ENCODE data around the gene SSBP3.

The SSBP3 gene

GRCh38 chr1:54371038-54371941 lies 34.9 kb downstream of the SSBP3 start:
- peak; percentile 7 for DNase-seq

- DNase-seq = no peak
Measured at GRCh38 chr1:54370287-54370989, 35.8 kb downstream of the SSBP3 start.

- DNase-seq = no peak
Measured at GRCh38 chr1:54367613-54368012, 38.6 kb downstream of the SSBP3 start.

- peak; percentile 12 for DNase-seq
Measured at GRCh38 chr1:54365847-54366246, 40.3 kb downstream of the SSBP3 start.

- DNase-seq = peak; percentile 12
Measured at GRCh38 chr1:54365398-54365797, 40.8 kb downstream of the SSBP3 start.

- no peak for DNase-seq
Measured at GRCh38 chr1:54364995-54365394, 41.2 kb downstream of the SSBP3 start.

- no peak for DNase-seq
Measured at GRCh38 chr1:54364582-54364981, 41.6 kb downstream of the SSBP3 start.

GRCh38 chr1:54363925-54364324 lies 42.3 kb downstream of the SSBP3 start:
- DNase-seq = no peak

- DNase-seq = peak; percentile 10
Measured at GRCh38 chr1:54362881-54363340, 43.3 kb downstream of the SSBP3 start.

- DNase-seq = peak; percentile 41
Measured at GRCh38 chr1:54361342-54361741, 44.9 kb downstream of the SSBP3 start.

GRCh38 chr1:54360165-54361005 lies 45.8 kb downstream of the SSBP3 start:
- no peak for DNase-seq

GRCh38 chr1:54359393-54360162 lies 46.6 kb downstream of the SSBP3 start:
- DNase-seq = peak; percentile 18

- peak; percentile 69 for DNase-seq
Measured at GRCh38 chr1:54358503-54359168, 47.6 kb downstream of the SSBP3 start.

- DNase-seq = no peak
Measured at GRCh38 chr1:54357967-54358366, 48.2 kb downstream of the SSBP3 start.

- no peak for DNase-seq
Measured at GRCh38 chr1:54356680-54357147, 49.5 kb downstream of the SSBP3 start.

- no peak for DNase-seq
Measured at GRCh38 chr1:54355931-54356679, 50.1 kb downstream of the SSBP3 start.

GRCh38 chr1:54354899-54355298 lies 51.3 kb downstream of the SSBP3 start:
- DNase-seq = no peak

GRCh38 chr1:54353959-54354358 lies 52.2 kb downstream of the SSBP3 start:
- DNase-seq = no peak

- no peak for DNase-seq
Measured at GRCh38 chr1:54352755-54353154, 53.4 kb downstream of the SSBP3 start.

GRCh38 chr1:54350360-54350759 lies 55.8 kb downstream of the SSBP3 start:
- DNase-seq = no peak

- DNase-seq = no peak
Measured at GRCh38 chr1:54348700-54349021, 57.5 kb downstream of the SSBP3 start.

Measured in left hindlimb (tissue), 1 donor.